Retina (tissue), 1 donor: ENCODE results near the gene KCNIP2.
"Not testable (repeated sequence)": the region's sequence is repeated elsewhere in the genome, so short reads cannot be mapped to it uniquely, and the experiment has no call there.

Source experiments
- DNase-seq: peaks from one replicate; pipeline ENCODE4 v3.0.0-alpha.2; 2016

KCNIP2 gene

DNA sequence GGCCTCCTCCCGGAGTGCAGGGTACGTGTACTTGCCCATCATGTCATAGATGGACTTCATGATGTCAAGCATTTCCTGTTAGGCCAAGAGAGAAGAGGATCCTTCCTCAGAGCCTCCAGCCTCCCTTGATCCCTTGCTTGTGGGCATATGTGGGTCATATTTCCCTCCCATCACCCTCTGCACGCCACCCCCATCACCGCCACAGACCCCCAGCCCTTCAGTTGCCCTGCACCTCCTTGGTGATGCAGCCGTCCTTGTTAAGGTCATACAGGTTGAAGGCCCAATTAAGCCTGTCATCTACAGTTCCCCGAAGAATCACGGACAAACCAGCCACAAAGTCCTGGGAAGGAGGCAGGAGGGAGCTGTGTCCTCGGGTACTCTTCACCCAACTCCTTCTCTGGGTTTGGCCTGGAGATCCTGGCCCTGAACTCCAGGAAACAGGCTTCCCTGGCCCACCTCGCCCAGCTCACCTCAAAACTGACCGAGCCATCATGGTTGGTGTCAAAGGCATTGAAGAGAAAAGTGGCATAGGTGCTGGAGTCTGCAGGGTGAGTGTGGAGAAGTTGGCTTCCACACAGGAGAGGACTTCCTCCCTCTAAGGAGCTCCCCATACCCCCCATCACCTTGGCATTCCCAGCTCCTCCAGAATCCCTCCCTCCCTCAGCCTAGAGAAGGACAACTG, 15.5 kb downstream of the KCNIP2 start:
- DNase-seq = no peak

DNA sequence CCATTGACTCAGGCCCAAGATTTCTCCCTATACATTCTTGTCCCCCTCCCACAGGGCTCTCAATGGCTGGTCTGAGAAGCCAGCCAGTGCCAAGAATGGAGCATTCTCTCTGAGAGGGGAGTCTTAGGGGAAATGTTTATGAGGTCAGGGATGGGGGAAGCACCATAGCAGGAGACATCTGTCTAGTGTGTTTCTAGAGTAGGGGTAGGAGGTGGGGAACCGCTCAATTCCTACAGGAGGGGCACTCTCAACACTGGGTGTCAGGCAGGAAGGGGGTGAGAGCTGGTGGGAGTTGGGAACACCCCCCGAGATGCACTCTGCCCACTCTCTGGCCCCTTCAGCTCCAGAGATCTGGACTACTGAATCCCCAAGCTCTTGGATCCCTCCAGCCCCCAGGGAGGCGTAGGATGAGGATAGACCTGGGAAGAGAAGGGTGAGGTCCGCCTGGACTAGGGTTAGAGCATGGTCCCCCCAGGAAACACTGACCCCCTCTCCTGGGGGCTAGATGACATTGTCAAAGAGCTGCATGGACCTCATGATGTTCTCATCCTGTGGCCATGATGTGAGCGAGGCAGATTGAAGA, 16.7 kb downstream of the KCNIP2 start:
- DNase-seq = no peak

DNA sequence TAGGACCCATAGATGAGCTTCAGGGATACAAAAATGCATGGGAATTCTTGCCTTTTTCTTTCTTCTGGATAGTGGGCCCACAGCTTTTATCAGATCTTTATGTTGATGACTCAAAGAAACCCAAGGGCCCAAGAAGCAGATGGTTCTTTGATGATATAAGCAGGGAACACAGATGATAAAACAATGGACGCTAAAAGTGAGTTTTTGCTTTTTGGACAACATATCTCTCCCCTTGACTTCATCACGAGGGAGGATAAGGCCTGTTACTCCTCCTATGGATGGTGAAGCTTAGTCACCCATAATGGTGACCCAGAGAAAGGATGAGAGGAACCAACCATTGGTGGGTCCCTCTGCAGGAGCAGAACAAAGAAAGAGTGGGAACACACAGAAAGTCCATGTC, 18.9 kb downstream of the KCNIP2 start:
- no peak for DNase-seq

DNA sequence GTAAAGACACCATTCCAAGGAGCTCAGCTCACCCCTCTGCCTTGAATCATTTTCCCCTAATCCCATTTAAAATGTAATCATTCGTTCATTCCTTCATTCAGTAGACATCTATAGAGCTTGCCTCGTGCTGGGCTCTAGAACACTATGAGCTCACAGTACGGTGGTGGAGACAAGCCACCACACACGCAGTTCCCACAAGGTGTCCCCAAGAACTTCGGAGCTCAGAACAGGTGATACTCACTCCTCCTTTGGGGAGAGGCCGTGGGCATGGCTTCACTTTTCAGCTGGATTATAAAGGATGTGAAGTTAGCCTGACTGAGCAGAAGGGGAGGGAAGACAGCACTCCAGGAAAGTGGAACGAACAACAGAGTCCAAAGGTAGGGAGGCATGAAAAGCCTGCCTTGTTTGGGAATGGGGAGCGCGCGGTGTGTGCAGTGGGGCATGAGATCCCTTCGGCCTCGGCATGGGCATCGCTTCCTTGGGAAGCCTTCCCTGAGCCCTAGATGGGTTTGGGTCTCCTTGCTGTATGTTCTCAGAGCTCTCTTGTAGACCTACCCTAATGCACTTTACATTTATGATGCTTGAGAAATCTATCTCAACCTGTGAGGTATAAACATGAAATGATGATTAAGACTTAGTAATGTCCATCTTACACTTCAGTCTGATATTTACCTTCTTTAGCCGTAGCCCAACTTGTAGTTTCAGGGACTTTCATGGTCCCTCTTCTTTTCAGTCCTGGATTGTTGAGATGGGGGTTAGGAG, 24.5 kb downstream of the KCNIP2 start:
- no peak for DNase-seq

DNA sequence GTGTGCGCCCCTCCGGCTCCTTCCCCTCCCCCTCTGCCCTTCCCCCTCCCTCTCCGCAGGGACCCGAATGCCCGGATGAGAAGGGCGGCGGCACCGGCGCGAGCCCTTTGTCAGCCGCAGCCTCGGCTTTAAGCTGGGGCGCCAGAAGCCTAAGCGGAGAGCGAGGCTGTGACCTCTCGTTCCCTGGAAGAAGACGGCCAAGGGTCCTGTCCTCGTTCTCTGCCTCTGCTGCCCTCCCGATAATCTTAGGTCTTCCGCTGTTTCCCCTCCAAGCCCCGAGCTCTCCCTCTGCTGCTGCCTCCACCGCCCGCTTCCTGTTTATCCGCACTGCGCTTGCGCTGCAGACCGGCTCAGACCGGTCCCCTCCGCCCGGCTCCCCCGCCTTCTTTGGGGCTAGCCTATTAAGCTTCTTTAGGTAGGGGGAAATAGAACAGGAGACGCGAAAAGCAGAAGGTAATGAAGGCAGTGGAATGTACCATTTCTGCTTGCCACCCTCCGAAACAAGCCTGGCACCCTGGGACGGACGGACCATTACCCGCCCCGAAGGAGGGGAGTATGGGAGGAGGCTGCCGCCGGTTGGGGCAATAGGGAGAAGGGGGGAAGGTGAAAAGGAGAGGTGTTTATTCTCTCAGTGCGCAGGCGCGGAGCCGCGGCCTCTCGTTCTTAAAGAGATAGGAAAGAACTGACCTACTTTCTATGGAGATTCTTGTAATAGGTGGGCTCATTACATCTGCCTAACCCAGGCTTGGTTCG, 25.3 kb downstream of the KCNIP2 start, which contains the start of gene OGA:
Gene OGA, minus strand, starts transcription at position 326 of the 753 bp plus-strand sequence. CDS start 422 bp downstream, outside the sequence.
- peak; percentile 99 for DNase-seq

DNA sequence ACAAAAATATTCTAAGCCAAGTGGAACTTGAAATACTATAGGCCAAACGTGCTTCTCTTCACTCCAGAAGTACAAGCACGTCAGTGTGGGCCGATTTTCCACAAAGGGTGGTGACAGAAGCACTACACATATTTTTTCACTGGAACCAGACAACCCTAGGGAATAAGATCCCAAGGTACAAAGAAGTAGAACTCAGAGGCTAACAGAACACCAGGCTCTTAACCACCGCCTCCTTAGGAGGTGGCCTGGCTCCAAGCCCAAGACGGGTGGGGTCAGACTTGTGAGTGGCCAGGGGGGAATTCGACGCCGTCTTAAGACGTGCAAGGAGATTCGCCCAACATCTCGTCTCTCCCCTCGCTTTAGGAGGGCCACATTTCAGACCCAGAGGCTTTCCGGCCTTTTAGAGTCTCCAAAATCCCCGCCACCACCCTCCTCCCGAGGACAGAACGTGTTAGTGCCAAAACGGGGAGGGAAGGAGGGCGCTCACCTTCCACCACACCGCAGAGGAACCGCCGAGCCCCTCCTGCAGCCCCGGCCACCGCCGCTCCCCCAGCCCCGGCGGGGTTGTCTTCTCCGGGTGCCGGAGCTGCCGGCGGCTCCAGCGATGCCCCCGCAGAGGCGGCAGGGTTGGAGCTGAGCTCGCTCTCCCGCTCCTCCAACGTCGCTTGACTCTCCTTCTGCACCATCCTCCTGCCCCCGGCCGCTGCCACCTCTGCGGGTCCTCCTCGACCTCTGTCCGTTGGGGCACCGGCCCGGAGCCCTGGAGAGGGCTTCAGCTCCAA, 26.1 kb downstream of the KCNIP2 start:
- DNase-seq = peak; percentile 71

DNA sequence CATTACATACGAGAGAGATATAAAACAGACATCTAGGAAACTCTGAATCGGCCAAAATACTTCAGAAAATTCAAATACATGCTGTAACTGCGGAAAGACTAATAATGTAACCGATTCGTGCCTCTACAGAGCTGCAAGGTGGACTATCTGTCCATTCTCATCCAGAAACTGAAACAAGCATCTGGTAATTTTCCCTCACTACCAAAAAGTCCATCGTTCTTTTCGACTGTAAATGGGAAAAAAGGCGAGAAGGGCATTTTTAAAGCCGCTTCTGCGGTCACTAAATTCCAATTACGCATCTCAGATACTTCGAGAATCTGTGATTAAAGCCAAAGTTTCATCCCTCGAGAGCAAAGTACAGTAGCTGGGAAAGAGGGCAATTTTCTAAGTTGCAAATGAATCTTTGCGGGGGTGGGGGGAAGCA, 26.7 kb downstream of the KCNIP2 start:
- no peak for DNase-seq

DNA sequence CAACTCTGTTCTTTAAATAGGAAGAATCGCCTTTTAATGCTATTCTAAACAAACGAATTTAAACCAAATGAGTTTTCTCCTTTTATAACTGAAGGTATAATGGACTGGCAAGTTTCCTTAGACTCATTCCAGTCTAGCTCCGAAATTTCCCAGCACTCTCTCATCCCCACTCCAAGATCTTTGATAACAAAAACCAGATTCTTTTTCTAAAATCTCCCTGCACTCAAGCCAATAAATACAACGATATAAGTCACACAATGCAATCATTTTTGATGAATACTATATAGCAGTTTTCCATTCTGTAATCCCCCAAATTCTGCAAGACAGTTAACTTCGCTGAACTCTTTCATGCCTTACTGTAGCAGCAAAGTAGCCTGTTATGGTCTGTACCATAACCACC, 27.2 kb downstream of the KCNIP2 start:
- no peak for DNase-seq

DNA sequence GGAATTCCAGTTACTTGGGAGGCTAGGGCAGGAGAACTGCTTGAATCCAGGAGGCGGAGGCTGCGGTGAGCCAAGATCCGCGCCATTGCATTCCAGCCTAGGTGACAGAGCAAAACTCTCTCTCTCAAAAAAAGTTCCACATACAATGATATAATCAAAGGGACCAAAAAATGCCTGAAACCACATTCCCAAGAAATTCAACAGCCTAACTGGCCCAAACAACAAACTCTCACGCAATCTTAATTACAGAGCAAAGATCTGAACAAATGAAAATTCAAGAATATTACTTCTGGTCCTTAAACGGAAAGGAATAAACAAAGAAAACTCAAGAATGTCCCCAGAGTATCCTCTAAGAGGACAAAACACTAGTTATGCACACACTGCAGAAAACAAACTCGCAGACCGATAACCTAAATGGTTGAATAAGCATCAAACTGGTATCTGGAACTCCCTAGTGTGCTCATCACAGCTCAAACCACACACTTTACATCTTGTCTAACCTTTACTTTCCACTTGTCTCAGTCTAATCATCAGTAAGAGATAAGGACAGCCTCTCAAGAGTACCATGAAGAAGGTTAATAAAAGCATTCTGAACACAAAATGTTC, 29.0 kb downstream of the KCNIP2 start:
- DNase-seq = no peak

DNA sequence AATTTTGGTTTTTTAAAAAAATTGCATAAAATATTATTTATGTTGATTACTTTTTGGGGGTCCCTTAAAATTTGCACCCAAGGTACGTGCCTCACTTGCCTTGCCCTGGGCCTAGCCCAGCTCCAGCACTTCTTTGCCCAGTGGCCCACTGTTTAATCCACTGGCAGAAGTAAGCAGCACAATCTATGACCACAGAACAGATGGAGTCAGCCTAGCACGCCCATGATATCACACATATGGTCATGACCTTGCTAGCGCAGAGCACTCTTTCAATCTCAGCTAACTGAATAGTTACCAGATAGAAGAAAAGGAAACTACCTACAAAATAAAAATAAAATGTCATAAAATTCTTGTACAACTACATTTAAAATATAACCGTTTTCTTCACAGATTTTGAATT, 31.0 kb downstream of the KCNIP2 start:
- DNase-seq = no peak

DNA sequence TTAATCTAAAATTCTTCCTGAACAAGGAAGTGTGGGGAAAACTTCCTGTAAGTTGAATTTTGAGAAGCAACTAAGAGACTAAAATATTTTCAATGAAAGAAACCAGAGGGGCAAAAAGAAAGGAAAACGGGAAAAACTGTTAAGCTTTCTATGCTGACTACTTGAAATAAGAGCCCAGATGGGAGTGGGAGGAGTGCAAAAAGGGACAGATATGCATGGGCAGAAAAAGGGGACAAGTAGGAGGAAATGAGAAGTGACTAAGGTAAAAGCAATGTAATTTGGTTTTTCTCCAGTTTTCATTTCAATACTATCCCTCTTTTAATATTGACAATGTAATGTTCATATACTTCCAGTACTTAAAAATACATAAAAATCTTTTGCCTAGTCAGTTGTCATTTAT, 36.4 kb downstream of the KCNIP2 start:
- no peak for DNase-seq

DNA sequence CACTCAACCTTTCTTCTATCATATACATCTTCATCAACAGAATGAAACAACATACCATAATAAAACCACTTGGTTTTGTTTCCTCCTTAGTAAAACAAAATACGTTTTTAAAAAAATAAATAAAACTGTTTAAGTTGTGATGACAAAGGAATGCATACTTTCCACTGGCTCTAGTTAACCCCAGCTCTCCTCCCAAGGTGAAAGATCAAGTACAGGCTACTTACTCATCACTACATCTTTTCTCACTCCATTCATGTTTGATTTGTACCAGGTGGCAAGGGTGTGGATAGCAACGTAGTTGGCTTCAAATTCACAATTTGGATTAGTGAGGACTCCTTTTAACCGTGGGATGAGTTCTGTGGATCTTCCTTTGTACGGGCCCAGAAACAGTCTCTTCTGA, 40.1 kb downstream of the KCNIP2 start:
- no peak for DNase-seq

DNA sequence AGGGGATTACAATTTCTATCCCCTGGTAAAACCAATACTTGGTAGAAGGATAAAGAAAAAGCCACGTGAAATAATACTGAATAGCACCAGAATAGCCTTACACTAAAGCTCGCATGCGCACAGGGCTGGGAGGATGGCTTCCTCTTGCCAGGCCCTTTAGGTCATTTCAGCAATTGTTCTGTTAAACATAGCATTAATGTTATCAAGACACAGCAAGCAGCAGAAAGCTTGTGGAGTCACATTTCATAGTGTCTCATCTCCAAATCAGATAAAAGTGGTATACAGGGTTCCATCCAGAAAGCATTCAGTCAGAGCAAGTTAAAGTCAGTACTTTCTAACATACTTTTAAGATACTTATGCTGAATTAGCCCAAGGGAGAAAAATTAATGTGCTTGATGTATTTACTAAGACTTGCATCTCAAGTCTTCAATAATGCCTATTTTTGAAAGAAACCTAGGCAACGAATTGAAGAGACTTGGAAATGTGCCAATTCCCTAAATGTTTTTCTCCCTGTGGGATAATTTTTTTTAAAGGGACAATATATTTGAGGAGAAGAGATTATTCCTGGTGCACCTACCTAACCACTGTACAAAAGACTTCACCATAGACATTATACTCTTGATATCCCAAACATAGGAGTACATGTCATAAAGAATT, 46.1 kb downstream of the KCNIP2 start:
- no peak for DNase-seq

DNA sequence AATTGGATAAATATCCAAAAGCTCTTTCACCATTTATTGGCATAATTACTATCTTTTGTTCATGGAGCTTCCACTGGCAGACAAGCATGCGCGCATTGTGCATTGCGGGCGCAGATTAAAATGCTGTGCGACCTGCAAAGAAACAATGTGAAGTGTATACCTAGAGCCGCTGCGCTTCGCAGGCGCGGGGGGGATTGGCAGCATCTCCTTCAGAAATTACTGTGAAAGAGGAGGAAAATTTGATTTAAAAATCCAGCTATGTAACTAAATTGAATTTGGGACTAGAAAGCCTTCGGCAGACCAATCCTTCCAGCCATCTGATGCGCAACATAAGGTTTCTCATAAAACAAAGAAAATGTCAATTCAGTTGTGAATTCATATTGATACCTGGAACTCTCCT, 50.1 kb downstream of the KCNIP2 start:
- DNase-seq = no peak

DNA sequence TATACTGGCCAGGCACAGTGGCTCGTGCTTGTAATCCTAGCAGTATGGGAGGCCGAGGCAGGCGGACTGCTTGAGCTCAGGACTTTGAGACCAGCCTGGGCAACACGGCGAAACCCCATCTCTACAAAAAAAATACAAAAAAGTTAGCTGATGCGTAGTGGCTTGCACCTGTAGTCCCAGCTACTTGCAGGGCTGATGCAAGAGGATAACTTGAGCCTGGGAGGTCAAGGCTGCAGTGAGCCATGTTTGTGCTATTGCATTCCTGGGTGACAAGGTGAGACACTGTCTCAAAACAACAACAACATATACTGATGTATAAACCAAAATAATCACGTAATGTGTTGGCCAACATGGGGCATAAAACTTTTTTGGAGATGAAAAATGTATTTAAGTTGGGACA, 53.9 kb downstream of the KCNIP2 start:
- DNase-seq = no peak

DNA sequence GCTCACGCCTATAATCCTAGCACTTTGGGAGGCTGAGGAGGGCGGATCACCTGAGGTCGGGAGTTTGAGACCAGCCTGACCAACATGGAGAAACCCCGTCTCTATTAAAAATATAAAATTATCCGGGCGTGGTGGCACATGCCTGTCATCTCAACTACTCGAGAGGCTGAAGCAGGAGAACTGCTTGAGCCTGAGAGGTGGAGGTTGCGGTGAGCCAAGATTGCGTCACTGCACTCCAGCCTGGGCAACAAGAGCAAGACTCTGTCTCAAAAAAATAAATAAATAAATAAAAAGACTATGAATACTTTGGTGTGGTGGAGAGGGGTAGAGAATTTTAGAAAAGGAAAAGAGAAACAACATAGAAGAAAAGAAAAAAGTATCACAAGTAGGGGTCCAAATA, 54.4 kb downstream of the KCNIP2 start:
- not testable (repeated sequence) for DNase-seq

DNA sequence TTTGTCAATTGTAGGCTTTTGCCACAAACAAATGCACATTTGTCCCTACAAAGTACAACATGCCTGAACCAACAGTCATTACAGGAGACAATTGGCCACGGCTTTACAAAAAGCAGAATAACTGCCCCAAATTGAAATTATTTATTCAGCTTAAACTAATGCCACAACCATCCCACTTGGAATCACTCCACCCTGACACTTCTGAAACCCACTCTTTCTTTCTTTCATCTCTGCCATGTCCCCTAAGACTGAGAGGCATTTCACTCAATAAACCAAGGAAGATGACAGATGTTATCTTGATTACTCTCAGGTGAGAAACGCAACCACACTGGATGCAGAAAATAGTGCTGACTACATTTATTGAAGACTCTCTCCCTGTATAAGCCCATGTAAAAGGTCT, 57.8 kb downstream of the KCNIP2 start:
- no peak for DNase-seq

DNA sequence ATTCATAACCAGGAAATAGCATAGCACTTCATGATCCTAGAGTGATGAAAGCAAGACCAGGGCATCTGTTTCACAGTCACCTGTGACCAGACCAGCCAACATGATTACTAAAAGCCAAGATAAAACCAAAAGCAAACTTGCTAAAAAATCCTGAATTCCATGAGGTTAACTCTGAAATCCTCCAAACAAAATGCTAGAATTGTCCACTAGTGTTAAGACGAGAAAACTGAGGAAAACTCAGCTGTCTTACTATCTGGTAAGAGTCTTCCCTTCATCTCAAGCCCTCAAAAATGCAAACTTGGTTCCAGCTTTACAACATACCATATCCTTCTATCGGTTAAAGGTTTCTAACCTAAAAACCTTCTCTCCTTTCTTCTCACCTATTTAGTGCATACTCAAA, 59.0 kb downstream of the KCNIP2 start:
- DNase-seq = no peak

DNA sequence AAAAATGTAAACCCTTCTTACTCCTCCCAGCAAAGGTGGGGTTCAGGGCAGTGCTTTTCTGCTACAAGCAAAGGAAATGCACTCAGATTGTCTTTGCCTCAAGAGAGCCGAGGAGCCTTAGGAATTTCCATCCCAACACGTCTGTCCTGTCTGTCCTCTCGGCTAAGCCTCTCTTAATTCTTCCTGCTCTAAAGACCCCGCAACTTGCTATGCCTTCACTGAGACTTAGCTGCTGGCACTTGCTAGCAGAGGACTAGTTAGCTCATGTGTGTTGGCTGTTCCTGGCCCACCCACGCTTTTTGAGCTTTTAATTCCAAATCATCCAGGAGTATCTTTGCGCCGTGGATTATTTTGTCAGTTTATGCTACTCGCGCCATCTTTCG, 59.9 kb downstream of the KCNIP2 start:
- DNase-seq = no peak

DNA sequence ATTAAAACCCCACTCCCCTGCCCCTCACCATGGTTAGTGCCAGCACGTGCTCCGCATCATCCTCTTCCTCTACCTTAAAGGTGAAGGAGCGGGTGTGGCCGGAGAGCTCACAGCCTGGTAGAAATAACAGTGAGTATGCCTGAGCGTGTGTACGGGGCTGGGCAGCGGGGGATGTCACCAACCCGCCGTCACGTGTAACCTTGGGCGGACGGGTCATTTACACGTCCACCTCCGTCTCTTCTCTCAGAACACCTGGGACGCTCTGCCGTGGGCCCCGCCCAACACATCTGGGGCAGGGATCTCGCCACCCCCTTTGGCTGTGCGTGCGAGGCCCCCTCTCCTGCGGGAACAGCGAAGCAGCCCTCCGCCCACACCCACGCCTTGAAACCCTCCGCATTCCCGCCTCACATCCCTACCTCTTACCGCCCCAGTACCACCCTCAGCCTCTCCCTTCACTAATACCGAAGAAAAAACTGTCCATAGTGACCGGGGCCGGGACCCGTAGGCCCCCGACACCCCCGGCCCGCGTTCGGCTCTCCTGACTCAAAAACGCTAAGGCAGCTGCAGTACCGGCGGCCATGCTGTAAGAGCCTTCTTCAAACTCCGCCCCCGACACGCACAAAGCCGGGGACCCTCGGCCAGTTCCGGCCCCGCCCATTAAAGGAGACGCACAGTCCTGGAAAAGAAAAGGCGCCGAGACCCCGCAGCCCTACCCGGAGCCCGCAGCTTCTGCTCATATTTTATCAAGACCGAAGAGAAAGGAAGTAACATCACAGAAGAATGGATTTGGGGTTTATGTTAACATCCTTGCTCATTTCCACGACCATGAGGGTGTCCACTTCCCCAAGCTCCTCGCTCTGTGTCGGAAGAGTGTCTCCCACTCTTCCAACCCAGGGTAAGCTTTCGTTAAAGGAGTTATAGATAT, 60.5 kb downstream of the KCNIP2 start, which contains the start of gene NPM3:
Gene NPM3, minus strand, starts transcription at position 636 of the 925 bp plus-strand sequence. Its CDS starts 56 bp downstream, at position 580.
- peak; percentile 89 for DNase-seq
